ENCODE measurements around the gene GJD3.
"Not testable (repeated sequence)": the region's sequence is repeated elsewhere in the genome, so short reads cannot be mapped to it uniquely, and the experiment has no call there.

DNA sequence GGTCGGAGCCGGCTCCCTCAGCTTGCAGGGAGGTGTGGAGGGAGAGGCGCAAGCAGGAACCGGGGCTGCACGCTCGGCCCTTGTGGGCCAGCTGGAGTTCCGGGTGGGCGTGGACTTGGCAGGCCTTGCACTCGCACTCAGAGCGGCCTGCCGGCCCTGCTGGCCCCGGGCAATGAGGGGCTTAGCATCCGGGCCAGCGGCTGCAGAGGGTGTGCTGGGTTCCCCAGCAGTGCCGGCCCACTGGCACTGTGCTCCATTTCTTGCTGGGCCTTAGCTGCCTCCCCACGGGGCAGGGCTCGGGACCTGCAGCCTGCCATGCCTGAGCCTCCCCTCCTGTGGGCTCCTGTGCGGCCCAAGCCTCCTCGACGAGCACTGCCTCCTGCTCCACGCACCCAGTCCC is 11.2 kb upstream of the GJD3 start:
- TF ChIP-seq, protein P1, sequence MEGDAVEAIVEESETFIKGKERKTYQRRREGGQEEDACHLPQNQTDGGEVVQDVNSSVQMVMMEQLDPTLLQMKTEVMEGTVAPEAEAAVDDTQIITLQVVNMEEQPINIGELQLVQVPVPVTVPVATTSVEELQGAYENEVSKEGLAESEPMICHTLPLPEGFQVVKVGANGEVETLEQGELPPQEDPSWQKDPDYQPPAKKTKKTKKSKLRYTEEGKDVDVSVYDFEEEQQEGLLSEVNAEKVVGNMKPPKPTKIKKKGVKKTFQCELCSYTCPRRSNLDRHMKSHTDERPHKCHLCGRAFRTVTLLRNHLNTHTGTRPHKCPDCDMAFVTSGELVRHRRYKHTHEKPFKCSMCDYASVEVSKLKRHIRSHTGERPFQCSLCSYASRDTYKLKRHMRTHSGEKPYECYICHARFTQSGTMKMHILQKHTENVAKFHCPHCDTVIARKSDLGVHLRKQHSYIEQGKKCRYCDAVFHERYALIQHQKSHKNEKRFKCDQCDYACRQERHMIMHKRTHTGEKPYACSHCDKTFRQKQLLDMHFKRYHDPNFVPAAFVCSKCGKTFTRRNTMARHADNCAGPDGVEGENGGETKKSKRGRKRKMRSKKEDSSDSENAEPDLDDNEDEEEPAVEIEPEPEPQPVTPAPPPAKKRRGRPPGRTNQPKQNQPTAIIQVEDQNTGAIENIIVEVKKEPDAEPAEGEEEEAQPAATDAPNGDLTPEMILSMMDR (IDR thresholded peaks at IDR 0.05), result not testable (repeated sequence)
- not testable (repeated sequence) for TF ChIP-seq POLR2AphosphoS5, POLR2A (IDR thresholded peaks at IDR 0.05)
